DND-41 (cell line): ENCODE results near the gene PLAC9.

Experiments used
- EZH2 ChIP-seq: IDR thresholded peaks from 3 replicates; pipeline ENCODE4 v1.6.1; 2012; ENCODE audit warnings: borderline replicate concordance, low read depth, mild to moderate bottlenecking, moderate library complexity, low read length, inconsistent platforms; ENCODE audit not compliant: severe bottlenecking
- TF ChIP-seq, protein P1 (sequence below): IDR thresholded peaks from 2 replicates; pipeline ENCODE4 v1.5.1; 2012; ENCODE audit warnings: borderline replicate concordance, low read length, moderate library complexity, mild to moderate bottlenecking; ENCODE audit not compliant: poor library complexity, severe bottlenecking; ENCODE audit errors: extremely low read depth

DNA sequence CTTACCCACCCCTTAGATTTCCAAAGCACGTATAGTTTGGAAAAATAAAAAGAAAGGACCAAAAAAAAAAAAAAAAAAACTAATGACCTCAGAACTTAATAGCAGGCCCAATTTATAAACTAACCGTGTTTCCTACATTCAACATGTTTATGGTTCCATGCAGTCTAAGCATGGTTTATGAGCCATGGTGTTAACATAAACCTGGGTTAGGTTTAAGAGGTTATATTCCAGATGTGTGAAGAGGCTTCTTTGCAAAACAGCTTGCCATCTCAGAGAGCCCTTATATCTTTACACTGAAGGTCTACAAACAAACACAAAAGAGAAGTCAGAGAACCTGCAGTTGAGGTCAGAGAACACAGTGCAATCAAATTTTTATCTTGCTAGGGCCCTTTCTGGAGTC, 38.3 kb upstream of the PLAC9 start:
- TF ChIP-seq EZH2 = no peak
- TF ChIP-seq, protein P1, sequence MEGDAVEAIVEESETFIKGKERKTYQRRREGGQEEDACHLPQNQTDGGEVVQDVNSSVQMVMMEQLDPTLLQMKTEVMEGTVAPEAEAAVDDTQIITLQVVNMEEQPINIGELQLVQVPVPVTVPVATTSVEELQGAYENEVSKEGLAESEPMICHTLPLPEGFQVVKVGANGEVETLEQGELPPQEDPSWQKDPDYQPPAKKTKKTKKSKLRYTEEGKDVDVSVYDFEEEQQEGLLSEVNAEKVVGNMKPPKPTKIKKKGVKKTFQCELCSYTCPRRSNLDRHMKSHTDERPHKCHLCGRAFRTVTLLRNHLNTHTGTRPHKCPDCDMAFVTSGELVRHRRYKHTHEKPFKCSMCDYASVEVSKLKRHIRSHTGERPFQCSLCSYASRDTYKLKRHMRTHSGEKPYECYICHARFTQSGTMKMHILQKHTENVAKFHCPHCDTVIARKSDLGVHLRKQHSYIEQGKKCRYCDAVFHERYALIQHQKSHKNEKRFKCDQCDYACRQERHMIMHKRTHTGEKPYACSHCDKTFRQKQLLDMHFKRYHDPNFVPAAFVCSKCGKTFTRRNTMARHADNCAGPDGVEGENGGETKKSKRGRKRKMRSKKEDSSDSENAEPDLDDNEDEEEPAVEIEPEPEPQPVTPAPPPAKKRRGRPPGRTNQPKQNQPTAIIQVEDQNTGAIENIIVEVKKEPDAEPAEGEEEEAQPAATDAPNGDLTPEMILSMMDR = no peak
